Endothelial cell of umbilical vein (primary cell): ENCODE data around the gene ADAMTS12.

Experiments
- CTCF ChIP-seq, 2 donors: IDR thresholded peaks; 1 replicate in 1 of 2; 2 replicates in 1 of 2; pipeline ENCODE4 v1.5.1; 2011; ENCODE audit warnings: low read length in 2 of 2, mild to moderate bottlenecking in 2 of 2, moderate library complexity in 2 of 2, control low read depth in 1 of 2, inconsistent platforms in 1 of 2, low read depth in 1 of 2; ENCODE audit not compliant: insufficient read depth in 1 of 2; ENCODE audit errors: extremely low read depth in 1 of 2
- EZH2 ChIP-seq: IDR thresholded peaks from 2 replicates; pipeline ENCODE4 v1.6.1; 2012; ENCODE audit warnings: borderline replicate concordance, low read depth, mild to moderate bottlenecking, moderate library complexity, low read length, inconsistent platforms; ENCODE audit not compliant: severe bottlenecking
- JUN ChIP-seq: IDR thresholded peaks from 2 replicates; pipeline ENCODE4 v1.6.1; 2011; ENCODE audit warnings: borderline replicate concordance, low read depth; ENCODE audit not compliant: insufficient read length, insufficient read depth
- POLR2A ChIP-seq: IDR thresholded peaks from 2 replicates; pipeline ENCODE4 v1.6.1; 2012; ENCODE audit warnings: low read depth, mild to moderate bottlenecking, control low read depth, low read length
- POLR2AphosphoS5 ChIP-seq: IDR thresholded peaks from 2 replicates; pipeline ENCODE4 v1.6.1; 2012; ENCODE audit warnings: low read depth, mild to moderate bottlenecking, control low read depth, low read length, moderate library complexity; ENCODE audit not compliant: insufficient read depth

- TF ChIP-seq EZH2 = no peak
- TF ChIP-seq POLR2AphosphoS5 = no peak
- TF ChIP-seq CTCF (IDR thresholded peaks at IDR 0.05; ENCODE audit: extremely low read depth in 1 of 2, insufficient read depth in 1 of 2, low read depth in 1 of 2, low read length in 2 of 2) = no peak
- TF ChIP-seq POLR2A = no peak
- TF ChIP-seq JUN = no peak
Observed at GRCh38 chr5:33582417-33582816, 309.4 kb downstream of the ADAMTS12 start.
